GM03348 (cell line): ENCODE data around the gene GPHN.
"Not testable (repeated sequence)": the region's sequence is repeated elsewhere in the genome, so short reads cannot be mapped to it uniquely, and the experiment has no call there.

Source experiments
- DNase-seq: peaks from one replicate; pipeline ENCODE4 v3.0.0; 2012; ENCODE audit warnings: low spot score

Gene GPHN

DNA sequence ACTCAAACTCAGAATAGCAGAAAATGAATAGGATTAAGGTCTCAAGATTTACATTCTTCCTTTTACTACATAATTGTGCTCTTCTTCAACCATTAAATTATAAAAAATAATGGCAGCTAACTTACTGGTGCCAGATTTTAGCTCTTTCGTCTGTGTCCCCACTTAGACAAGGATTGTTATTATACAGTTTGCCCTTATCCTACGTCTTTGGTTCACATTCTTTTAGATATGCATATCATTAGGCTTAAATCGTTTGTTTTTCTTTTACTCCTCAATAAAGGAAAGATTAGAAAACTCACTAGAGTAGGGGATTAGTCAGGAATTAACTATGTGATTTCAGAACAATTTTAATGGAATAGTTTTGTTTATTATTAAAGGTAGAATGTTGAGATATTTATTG lies 551.6 kb downstream of the GPHN start:
- DNase-seq: no peak

DNA sequence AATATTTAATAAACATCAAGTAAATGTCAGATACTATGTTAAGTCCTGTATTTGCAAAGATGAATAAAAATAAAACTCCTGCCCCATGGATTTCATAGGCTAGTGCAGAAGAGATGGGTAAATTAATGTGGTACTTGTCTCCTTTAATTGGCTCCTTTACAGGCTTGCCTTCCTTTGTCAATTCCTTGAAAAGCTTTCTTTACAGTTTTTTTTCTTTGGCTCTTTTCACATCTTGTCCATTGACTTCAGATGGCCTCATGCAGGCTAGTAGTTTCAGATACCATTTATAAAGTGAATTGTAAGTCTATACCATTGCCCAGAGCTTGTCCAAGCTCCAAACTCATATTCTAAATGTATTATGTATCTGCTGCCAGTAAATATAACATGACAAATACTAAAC lies 552.6 kb downstream of the GPHN start:
- no peak for DNase-seq

DNA sequence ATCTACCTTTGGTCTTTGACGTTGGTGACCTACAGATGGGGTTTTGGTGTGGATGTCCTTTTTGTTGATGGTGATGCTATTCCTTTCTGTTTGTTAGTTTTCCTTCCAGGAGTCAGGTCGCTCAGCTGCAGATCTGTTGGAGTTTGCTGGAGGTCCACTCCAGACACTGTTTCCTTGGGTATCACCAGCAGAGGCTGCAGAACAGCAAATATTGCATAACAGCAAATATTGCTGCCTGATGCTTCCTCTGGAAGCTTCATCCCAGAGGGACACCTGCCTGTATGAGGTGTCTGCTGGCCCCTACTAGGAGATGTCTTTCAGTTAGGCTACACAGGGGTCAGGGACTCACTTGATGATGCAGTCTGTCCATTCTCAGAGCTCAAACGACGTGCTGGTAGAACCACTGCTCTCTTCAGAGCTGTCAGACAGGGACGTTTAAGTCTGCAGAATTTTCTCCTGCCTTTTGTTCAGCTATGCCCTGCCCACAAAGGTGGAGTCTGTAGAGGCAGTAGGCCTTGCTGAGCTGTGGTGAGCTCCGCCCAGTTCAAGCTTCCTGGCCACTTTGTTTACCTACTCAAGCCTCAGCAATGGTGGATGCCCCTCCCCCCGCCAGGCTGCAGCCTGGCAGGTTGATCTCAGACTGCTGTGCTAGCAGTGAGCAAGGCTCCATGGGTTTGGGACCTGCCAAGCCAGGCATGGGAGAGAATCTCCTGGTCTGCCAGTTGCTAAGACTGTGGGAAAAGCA lies 559.3 kb downstream of the GPHN start:
- DNase-seq: not testable (repeated sequence)

DNA sequence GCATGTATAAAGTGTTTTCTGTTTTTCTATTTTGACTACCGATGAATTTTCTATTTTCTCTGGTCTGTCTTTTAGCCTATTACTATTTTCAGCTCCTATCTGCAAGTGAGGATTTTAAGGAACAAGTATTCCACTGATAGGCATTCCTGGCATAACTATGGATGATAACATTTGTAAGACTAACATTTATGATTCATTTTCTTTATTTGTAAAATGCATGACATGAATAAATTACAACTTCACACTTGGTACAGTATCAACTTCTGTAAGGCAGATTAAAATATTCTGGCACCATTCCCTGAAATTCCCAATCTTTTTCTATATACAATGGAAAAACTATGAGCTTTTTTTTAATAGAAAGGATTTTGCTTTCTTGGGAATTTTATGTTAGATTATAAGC lies 560.3 kb downstream of the GPHN start:
- DNase-seq: peak; percentile 7

DNA sequence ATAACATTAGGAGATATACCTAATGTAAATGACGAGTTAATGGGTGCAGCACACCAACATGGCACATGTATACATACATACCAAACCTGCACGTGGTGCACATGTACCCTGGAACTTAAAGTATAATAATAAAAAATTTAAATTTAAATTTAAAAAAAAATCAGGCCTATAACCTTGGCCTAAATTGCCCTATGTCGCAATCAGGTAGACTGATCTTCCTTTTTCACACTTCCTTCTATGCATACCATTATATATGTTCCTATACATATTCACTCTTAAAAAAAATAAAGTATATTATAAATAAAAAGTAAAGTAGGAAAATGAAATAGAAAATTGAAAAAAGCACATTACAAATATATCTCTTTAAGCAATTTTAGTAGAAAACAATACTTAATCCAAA lies 563.6 kb downstream of the GPHN start:
- DNase-seq: no peak

DNA sequence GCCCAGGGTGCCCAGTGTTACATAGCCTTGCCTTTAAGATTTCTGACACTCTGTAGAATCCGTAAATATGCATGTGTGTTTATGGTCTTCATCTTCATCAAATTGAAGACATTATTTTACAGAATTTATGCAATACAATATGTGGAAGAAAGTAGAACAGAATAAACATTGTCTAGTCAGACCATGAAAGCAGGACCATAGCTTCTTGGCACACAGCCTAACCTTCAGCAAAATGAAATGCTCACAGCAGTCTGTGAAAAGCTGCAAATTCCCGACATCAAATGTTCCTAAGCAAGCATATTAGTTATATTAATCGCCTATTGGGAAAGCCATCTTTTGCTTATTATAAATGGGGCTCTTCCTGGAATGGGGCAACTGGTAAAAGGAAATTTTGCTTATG lies 570.0 kb downstream of the GPHN start:
- no peak for DNase-seq

DNA sequence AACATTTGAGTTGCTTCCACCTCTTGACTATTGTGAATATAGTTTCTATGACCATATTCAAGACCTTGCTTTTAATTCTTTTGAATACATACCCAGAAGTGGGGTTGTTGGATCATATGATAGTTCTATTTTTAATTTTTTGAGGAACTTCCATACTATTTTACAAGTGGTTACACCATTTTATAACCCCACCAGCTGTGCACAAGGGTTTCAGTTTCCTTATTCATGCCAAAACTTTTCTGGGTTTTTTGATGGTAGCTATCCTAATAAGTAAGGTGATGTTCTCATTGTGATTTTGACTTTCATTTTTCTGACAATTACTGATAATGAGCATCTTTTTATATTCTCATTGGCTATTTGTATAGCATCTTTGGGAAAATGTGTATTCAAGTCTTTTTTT lies 571.9 kb downstream of the GPHN start:
- DNase-seq: no peak

DNA sequence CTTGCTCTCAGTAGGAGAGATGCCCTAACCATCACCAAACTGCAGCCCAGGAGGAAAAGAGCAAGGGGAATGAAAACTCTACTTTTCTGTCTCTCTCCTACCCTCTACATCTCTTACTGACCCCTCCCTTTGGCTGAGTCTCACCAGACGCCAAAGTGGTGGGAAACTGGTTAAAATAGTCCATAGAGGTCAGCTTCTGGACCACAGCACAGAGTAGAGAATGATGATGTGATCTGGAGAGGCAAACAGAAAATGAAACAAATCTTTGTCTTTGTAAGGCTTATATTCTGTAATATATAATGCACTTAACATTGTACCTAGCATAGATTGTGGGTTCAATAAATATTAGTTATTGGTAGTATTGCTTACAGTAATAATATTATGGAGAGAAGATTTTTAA lies 600.3 kb downstream of the GPHN start:
- DNase-seq: no peak

DNA sequence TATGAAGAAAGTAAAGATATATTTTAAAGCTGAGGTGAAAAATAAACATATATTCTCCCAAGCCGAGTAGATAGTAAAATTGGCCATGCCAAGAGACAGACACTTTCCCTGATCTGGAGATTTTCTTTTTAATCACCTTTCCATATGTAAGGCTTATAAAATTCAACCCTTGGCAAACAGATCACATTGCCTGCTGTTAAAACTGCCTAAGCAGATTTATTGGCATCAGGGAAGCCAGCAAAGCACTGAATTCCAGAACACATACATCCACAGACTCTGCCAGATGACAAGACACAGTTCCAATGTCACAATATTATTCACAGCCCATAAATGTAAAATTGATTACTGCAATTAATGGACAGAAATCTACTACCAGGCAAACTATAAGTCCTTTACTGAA lies 603.1 kb downstream of the GPHN start:
- no peak for DNase-seq

DNA sequence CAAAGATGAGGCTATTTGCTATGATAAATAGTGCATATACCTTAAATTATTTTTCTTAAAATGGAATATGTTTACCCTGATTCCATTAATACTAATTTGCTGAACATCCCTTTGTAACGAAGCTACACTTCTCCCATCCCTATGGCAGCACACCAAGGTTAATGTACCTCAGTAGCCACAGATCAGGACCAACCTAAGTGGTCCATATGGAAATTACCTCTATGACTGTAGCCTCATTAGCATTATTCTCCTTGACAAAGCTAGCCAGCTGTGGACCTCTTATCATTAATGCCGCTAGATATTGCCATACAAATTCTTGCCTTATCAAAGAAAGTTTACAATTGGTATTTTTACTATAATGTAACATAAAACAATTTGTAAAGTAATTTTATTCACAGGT lies 604.4 kb downstream of the GPHN start:
- DNase-seq: no peak

DNA sequence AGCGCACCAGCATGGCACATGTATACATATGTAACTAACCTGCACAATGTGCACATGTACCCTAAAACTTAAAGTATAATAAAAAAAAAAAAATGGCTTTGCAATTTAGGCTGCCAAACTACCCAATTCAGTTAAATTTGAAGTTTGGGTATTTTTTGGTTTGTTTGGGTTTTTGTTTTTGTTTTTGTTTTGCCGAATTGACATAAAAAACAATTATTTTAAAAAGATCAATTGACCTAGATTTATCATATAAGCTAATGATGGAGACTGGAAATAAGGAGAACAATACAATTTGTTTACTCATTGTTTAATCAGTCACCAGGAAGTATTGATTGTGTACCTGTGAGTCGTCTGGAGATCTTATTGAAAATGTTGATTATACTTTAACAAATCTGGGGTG lies 619.2 kb downstream of the GPHN start:
- DNase-seq: no peak

DNA sequence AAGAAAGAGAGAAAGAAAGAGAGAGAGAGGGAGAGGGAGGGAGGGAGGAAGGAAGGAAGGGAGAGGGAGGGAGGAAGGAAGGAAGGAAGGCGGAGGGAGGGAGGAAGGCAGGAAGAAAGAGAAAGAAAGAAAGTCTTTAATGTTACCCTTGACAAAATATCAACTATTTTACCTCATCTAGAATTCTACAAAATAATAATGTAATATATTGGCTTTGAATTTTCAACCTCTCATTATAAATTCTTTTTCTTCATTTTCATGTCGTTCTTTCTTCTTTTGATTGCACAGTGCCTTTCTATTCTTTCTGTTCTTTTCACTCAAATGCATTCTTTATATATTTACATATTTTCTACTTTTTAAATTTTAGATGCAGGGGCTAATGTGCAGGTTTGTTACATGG lies 621.8 kb downstream of the GPHN start:
- DNase-seq: no peak

DNA sequence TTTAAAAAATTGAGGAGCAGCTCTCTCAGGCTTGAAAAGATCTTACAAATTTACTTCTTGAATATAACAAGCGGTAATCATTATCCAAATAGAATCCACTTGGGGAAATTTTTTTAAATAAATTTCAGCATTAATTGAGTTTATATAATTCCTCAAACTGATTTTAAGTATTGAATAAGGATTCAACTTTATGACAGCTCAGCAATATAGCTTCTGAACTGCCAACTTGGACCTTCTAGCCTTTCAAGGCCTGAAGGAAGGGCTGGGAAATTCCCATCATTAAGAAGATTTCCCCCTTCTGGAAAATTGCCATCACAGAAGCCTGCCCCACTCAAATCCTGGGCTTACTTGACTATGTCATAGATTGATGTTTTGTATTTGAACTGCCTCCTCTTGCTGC lies 623.7 kb downstream of the GPHN start:
- no peak for DNase-seq

DNA sequence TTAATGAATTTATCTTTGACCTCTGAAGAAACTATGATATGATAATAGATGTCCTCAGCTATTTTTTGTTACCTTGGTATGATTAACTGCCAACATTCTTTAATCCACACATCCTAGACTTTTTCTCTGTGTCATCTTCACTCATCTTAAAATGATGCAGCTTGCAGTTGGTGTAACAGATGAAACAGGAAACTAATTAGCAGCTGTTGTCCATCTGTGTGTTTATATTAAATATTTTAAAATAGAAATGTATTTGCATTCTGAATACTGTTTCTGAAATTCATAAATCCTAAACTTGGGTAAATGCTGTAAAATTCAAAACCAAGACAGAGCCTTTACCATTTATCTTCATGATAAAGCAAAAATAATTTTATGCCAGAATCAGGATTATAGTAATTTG lies 625.2 kb downstream of the GPHN start:
- no peak for DNase-seq

DNA sequence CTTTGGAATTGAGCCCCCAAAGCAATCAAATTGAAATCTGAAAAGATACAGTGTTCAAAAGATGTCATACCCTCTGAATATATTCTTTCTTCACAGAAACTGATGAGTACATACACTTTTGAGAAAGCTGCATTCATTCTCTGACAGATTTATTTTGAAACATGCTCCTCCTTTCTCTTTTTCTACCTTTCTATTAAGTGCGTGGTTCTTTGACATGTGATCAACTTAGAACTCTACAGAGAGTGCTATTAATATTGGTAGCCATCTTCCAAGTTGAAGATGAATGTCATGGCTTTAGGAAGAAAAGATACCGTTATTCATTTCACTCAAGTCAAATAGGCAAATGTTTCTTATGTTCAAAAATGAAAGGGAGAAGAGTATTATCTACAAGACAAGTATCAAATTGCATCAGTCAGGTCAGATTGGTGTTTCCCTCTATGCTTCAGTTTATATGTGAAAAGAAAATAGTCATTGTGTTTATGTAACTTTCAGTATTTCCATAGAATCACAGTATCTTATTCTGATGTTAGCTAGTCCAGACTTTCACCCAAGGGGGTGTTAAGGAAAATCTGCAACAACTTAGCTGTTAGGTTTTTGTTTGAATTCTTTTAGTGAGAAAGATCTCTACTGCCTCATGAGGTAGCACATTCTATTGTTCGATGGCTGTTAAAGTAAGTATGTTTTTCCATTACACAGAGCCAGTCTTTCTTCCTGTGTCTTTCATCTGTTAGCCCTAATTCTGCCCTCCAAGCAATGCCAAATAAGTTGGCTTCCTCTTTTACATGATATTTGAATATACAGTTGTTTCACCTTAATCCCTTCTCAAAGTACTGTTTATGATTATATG lies 625.9 kb downstream of the GPHN start:
- no peak for DNase-seq

DNA sequence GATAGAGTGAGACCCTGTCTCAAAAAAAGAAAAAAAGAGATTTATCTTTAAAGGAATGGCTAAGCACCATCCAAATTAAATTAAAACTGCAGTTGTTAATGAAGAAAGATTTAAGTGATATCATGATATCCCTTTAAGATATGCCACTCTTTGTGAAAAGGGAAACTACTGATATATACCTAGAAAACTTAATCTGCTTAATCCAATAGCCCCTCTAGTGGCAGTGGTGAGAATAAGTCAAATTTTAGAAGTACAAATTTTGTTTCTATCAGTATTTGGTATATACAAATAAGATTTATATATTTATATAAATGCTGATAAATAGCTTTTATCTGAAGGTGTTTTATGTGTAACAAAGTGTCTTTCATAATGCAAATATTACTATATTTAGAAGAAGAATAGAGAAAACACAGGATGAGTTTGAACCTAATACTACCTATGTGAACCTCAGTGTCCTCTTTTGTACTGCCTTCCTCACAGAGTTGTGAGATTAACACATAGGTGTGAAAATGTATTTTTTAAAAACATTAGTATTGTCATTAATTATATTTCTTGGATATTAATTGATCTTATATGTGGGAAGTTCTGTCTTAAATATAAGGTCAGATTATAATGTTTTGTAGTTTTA lies 629.9 kb downstream of the GPHN start:
- DNase-seq: peak; percentile 52

DNA sequence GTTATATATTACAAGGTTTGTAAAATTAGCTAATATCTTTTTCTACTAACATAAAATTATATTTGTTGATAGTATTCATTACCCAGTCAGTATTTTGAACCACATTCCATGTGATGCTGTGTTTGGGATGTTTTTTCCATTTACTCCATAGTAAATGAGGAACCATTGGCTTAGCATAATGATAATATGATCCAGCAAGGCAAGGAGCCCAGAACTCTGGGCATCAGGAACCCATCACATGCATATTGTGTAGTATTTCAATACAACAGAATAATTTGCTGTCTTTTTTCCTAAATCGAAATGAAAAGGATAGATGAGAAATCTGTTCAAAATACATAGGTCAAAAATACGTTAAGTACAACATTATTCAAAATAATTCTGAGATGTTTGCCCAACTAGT lies 632.6 kb downstream of the GPHN start:
- no peak for DNase-seq

DNA sequence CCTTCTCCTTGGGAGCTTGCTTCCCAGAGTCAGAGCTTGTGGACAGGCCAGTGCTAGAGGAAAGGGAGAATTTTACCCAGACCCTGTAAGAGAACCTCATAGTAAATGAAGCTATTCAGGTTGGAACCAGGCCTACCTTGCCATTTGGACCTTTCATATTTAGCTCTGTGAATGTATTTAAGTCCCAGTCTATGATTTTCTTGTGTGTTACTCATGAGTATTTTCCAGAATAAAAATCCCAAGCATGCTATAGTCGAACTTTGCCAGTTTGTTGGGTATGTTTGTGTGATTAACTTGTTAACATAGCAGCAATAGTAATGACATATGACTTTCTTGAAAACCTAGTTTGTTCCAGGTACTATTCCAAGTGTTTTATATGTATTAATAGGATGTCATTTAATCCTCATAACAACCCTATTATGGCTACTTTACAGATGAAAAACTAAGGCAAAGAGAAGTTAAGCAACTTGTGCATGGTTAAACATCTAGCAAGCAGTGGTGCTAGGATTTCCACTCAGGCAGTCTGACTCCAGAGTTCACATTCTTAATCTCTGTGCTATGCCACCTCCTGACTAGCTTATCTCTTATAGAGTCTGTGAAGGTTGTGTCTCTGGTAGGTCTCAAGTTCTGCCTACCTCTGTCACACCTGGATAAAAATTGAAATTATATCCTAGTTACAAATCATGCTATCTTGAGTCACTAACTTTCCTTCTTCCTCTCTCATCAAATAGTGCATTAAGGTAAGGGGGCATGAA lies 633.4 kb downstream of the GPHN start:
- DNase-seq: no peak

DNA sequence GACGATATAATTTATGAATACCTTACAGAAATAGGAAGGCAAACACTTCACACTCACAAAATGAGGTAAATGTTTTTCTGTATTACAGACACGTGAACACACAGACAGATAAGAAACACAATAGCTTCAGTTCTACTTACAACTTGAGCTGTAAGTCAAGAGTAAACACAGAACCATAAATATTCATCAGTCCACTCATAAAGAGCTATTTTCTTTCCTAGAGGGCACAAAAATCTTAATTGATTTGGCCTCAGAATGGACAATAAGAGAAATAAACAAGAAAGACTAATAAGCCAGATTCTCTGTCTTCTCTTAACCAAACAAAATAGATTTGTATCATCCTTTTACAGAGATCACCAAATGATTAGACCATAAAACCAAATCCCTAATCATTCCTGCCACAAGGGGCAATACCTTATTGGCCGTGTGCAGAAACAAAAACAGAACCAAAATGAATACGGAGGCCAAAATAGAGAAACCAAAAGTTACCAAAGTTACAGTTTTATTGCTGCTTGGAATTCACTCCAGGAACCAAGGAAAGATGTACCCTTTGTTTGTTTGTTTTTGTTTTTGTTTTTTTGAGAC lies 643.2 kb downstream of the GPHN start:
- DNase-seq: no peak

DNA sequence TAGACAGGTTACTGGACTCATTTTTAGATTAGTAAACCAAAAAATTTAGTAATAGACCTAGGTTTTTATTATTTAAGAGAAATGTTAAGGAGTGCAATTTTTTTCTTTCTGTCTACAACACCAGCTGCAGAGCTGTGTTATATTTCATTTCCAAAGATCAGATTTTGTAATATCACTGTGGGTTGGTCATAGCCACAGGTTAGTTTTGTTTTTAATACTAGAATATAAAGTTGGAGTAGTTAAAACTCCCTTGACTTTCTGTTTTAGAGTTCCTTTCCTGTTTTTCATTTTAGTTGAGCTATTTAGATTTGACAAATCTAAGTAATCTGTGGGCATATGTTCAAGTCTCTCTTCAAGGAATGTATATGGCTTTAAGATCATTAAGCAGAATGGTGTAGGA lies 650.6 kb downstream of the GPHN start:
- DNase-seq: no peak

DNA sequence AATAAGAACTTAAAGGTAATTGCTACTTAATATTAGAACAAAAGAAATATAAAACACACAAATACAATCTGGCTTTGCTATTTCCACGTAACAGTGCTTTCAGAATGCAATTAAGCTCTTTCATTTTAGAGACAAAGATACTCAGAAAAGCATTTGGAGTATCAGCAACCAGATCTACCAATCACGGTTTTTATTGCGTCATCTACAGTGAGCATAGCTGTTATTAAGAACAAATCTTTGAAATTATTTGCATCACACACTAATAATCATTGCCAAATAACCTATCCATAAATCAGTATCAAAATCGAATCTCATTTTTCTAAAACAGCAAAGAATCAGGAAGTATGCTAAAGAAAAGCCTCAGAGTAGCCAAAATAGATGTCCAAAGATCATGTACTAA lies 654.4 kb downstream of the GPHN start:
- no peak for DNase-seq

DNA sequence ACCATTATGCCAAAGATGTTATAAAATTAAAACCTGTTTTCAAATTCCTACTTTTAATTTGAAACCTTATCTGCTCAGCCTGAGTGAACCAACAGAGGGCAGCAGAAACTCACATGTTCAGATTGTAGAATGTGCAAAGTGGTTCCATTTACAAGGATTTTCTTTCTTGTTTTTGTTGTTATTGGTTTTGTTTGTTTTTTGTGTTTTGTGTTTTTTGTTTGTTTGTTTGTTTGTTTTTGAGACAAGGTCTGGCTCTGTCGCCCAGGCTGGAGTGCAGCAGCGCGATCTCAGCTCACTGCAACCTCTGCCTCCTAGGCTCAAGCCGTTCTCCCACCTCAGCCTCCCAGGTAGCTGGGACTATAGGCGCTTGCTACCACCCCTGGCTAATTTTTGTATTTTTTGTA lies 658.5 kb downstream of the GPHN start:
- peak; percentile 64 for DNase-seq
